ENCODE data around the gene MEIS1. TPM values are rescaled to one million over a fixed set of nuclear protein-coding genes. Genes with fewer than 3 reads are reported as not detected.

The MEIS1 gene
- total and polyA plus RNA-seq, 2 of the 8 experiments (the other 6 are each of a cell fraction or from before 2014, with no cell fraction given), result 0.17 to 1.2 TPM

- TF ChIP-seq SP4 (IDR thresholded peaks at IDR 0.05; ENCODE audit: low read length) (no peak), NANOG (IDR thresholded peaks at IDR 0.05; ENCODE audit: insufficient read depth, low read depth, low read length, poor library complexity, severe bottlenecking) (no peak), SIN3A (conservative IDR thresholded peaks at IDR 0.05 in 1 of 2, IDR thresholded peaks at IDR 0.05 in 1 of 2; ENCODE audit: low read depth in 1 of 2, low read length in 2 of 2) (no peak), HDAC6 (IDR thresholded peaks at IDR 0.05; ENCODE audit: low read depth, low read length) (no peak)
Measured at GRCh38 chr2:66435963-66436362, 1.0 kb downstream of the MEIS1 start (continued).

Data from H1 (cell line).